HFF-Myc (cell line): ENCODE results near the gene GORASP1.

Experiments
- DNase-seq: peaks from one replicate; pipeline ENCODE4 v3.0.0-alpha.2; 2011; ENCODE audit warnings: low read depth; ENCODE audit errors: extremely low read depth
- H3K4me3 ChIP-seq: replicated peaks from 2 replicates; pipeline ENCODE4 v1.5.1; 2011; ENCODE audit warnings: low read depth, mild to moderate bottlenecking, control low read depth, low read length
- TF ChIP-seq, protein P1 (sequence below): IDR thresholded peaks from 2 replicates; pipeline ENCODE4 v1.5.1; 2012; ENCODE audit warnings: mild to moderate bottlenecking, low read depth, low read length, control low read depth; ENCODE audit errors: missing control alignments

The GORASP1 gene

DNA sequence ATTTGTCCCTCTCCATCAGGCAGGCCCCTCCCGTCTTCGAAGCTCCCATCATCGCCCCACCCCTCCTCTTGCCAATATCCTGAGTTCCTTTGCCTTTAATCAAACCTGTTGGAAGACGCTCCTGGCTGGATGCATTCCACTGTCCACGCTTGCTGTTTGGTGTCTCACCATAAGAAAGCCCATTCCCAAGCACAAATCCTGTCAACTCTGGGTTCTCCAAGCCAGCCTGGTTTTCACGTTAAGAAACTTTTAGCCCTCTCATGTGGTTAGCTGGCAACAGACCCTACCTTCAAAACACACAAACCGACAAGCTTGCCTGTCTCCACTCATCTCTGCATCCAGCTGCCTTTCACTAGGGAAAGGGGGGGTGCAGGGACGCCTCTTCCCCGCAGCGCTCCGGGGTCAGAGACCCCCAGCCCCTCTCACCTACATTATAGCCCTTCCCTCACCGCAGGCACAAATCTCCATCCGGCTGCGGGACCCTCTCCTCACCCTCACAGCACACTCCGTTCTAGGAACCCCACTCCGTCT, 1.1 kb downstream of the GORASP1 start:
- no peak for DNase-seq
- peak overlapping the region; percentile 93 for H3K4me3 ChIP-seq
- TF ChIP-seq, protein P1, sequence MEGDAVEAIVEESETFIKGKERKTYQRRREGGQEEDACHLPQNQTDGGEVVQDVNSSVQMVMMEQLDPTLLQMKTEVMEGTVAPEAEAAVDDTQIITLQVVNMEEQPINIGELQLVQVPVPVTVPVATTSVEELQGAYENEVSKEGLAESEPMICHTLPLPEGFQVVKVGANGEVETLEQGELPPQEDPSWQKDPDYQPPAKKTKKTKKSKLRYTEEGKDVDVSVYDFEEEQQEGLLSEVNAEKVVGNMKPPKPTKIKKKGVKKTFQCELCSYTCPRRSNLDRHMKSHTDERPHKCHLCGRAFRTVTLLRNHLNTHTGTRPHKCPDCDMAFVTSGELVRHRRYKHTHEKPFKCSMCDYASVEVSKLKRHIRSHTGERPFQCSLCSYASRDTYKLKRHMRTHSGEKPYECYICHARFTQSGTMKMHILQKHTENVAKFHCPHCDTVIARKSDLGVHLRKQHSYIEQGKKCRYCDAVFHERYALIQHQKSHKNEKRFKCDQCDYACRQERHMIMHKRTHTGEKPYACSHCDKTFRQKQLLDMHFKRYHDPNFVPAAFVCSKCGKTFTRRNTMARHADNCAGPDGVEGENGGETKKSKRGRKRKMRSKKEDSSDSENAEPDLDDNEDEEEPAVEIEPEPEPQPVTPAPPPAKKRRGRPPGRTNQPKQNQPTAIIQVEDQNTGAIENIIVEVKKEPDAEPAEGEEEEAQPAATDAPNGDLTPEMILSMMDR = no peak

DNA sequence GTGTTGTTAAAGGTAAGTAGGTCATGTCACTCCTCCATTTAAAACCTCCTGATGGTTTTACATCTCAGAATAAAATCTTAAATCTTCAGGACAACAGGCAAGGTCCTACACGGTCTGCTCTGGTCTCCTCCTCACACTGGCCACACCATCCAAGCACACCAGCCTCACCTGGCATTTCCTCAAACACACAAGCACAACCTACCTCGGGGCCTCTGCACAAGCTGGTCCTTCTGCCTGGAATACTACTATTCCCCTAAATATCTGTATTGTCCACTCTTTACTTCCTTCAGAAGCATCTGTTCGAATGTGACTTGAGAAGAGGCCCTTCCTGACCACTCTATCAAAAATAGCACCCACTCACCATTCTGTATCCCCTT, 1.8 kb downstream of the GORASP1 start:
- no peak for DNase-seq
- TF ChIP-seq, protein P1 = no peak
- peak overlapping the region; percentile 93; the same call in 1 of the 2 replicates for H3K4me3 ChIP-seq

DNA sequence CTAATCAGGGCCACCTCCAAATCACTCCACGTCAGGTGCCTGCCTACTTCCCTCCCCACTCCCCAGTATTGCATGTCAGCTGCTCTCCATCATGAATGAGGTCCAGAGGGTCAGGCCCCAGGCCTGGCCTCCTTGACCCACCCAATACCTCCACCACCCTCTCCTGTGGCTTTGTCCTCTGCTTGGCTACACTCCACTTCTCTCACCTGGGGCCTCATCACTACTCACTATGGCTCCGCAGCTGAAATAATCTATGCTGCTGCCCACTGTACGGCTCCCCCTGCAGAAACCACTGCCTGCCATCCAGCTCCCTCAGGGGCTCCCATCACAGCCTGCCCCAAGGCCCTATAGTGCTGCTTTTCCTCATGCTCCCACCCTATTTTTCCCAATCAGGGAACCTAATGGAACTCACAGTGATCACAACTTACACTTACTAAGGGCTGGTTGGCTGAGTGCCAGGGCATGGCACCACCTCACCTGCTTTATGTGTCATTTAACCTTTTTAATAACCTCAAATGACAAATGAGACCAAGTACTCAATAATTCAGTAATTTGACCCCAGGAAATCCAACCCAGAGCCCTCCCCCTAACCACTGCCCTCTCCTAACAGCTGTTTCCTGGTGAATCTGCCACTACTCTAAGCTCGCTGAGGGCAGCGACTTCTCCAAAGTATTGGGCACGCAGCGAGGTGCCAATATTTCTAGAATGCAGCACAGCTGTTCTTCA, 2.3 kb downstream of the GORASP1 start:
- TF ChIP-seq, protein P1 = no peak
- no peak overlapping the region for H3K4me3 ChIP-seq
- DNase-seq = no peak

DNA sequence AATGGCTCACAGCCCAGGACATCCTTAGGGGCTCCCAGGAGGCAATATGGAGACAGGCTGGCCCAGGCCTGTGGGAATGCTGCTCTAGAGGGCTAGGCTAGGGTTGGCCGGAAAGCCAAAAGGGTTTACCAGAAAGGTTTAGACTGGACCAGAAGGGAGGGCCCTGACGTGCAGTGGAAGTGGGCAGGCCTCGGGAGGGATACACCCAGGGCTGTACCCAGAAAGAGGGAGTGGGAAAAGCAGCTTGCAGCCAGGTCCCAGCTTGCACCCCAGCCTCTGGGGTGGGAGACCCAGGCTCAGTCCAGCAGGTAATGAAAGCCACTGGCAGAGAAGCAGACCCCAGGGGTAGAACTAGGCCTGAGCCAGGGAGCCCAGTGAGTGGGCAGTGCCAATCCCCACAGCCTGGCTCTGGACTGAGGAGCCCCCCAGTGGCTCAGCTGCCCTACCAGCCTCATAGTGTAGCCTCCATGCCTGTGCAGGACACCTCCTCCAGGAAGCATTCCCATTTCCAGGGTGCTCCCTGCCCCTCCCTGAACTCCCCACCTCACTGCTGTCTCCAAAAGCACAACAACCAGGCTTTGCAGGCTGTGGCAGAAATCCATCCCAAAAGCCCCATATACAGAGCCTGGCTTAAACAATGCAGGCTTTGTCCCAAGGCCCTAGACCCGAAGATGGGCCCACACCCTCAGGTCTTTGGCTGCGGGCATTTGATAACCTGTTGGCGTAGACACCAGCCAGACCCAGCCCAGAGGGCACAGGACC, 3.5 kb downstream of the GORASP1 start:
- TF ChIP-seq, protein P1 = no peak
- DNase-seq = no peak
- H3K4me3 ChIP-seq = no peak overlapping the region

DNA sequence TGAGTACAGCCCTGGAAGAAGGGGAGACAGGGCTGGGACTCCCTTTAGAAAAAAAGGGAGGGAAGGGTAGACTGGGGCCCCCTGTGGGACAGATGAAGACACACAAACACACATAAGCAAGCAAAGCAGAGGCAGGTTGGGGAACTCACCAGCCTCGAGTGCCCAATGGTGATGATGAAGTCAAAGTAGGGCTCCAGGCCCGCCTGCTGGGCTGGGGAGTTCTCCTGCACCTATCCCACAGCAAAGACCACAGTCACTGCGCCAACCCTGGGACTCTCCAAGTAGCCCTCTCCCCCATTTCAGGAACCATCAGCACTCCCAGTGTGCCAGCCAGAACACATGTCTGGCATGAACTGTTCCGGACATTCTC, 4.1 kb downstream of the GORASP1 start:
- TF ChIP-seq, protein P1 = peak; percentile 8
- DNase-seq = no peak
- no peak overlapping the region for H3K4me3 ChIP-seq

DNA sequence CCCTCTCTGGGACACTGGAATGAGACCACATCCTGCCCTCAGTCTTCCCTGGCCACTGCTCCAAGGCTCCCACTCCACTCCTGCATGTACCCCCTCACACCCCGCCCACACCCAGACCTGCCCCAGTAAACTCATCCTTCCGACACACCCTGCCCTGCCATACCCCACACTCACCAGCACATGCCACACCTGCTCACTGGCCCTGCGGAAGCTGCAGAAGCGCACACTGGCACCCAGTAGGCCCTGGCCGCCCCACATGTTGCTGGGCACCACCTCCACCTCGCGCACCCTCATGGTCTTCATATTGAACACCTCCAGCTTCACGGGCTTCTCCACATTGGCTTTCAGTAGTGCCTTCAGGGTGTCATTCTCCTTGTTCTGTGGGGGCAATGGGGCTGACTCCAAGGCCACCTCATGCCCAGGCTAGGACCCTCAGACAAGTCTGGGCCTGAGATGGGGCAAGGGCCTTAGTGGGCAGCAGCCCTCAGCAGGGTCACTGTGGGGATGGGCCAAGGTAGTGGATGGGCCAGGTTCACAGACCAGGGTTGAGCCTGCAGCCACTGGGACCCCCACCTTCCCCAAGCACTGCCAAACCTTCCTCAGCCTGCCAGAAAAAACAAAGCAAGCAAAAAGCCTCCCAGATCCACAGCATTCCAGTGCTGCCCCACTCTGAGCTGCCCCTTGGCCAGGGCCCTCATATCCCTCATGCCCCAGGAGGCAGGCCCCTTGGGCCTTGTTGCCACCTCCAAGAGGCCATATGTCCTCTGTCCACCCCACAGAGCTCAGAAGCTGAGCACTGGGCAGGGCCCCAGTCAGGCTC, 4.7 kb downstream of the GORASP1 start:
- H3K4me3 ChIP-seq = no peak overlapping the region
- TF ChIP-seq, protein P1 = no peak
- no peak for DNase-seq
